ENCODE measurements around the gene ISYNA1.

The ISYNA1 gene

DNA sequence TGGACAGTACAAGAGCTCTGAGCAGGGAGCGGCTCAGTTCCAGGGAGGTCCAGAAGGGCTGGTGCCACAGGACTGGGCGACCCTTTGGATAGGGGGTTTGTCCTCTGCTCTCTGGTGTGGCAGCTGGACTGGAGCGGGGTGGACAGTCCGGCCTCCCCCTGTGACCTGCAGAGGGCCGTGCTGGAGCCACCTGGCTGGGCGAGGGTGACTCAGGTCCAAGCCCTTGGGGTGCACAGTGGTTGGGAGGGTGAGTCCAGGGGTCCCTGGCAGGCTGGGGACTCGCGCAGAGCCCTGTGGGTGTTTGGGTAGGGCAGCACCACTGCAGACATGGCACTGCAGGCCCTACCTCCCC lies 11.5 kb downstream of the ISYNA1 start:
- TF ChIP-seq, protein P1, sequence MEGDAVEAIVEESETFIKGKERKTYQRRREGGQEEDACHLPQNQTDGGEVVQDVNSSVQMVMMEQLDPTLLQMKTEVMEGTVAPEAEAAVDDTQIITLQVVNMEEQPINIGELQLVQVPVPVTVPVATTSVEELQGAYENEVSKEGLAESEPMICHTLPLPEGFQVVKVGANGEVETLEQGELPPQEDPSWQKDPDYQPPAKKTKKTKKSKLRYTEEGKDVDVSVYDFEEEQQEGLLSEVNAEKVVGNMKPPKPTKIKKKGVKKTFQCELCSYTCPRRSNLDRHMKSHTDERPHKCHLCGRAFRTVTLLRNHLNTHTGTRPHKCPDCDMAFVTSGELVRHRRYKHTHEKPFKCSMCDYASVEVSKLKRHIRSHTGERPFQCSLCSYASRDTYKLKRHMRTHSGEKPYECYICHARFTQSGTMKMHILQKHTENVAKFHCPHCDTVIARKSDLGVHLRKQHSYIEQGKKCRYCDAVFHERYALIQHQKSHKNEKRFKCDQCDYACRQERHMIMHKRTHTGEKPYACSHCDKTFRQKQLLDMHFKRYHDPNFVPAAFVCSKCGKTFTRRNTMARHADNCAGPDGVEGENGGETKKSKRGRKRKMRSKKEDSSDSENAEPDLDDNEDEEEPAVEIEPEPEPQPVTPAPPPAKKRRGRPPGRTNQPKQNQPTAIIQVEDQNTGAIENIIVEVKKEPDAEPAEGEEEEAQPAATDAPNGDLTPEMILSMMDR (IDR thresholded peaks at IDR 0.05; ENCODE audit: low read depth, low read length, missing control alignments), result no peak

DNA sequence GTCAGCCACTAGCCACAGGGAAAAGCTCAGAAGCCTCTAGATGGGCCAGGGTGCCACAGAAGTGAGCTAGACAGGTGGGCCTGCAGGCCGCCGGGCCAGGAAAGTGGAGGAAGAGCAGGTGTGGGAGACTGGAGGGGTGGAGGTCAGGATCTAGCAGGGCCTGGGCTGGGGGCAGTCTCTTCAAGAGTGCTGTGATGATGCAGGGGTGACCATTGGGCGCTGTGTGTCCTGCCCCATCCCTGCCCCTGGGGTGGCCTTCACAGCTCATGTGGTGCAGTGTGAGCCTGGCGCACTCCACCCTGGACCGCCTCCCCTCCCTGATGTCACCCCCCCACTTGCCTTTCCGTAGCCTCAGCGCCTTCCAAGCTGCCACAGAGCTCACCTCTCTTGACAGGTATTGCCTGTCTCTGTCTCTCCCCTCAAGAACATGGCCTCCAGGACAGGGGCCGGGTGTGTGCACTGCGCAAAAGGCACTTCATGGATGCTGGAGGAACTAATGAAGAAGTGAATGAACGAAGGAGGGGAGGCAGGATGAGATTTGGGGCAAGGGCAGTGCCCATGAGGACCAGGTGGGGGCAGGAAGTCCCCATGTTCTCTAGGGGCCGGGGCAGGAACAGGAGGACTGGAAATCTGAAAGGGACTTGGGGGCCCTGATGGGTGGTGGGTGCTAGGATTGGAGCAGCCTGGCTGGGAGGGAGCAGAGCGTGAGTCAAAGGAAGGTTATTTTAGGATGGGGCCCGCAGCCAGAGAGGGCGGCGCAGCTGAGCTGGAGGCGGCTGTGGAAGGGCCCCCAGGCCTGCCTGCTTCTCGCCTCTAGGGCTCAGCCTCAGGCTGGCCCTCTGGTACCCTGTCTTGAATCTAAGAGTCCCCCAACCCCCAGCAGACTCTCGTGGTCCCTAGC lies 12.2 kb downstream of the ISYNA1 start:
- DNase-seq (ENCODE audit: low read depth), result no peak
- TF ChIP-seq, protein P1 (IDR thresholded peaks at IDR 0.05; ENCODE audit: low read depth, low read length, missing control alignments), result no peak
- no peak overlapping the region for H3K4me3 ChIP-seq (ENCODE audit: low read depth, low read length)

More for the DNA sequence above, 11.5 kb downstream of the ISYNA1 start:
- DNase-seq (ENCODE audit: low read depth), result no peak
- no peak overlapping the region for H3K4me3 ChIP-seq (ENCODE audit: low read depth, low read length)

DNA sequence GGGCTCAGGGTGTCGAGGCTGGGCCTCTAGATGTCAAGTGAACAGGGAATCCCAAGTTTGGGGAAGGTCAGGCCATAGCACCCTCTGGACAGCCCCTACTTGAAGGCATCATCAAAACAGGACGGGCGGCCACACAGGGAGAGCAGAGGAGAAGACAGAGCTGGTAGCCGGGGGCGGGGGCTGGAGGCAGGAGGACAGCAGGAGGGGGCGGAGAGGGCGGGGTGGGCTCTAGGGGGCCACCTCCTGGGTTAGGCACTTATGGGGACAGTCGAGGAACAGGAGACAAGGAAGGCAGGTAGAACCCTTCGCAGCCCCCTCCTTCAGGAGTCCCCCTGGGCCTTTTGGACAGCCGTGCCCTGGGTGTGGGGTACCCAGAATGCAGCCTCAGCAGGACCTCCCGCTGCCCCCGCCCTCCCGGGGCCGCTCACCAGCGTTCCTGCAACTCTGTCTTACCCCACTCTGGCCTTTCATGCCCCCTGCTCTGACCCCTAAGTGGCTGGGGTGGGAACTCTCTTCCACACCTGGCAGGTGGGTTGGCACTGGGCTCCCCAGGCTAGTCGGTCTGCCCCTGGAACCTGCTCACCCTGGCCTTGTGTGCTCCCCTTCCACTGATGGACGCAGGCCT lies 12.9 kb downstream of the ISYNA1 start:
- TF ChIP-seq, protein P1 (IDR thresholded peaks at IDR 0.05; ENCODE audit: low read depth, low read length, missing control alignments), result no peak
- no peak for DNase-seq (ENCODE audit: low read depth)
- no peak overlapping the region for H3K4me3 ChIP-seq (ENCODE audit: low read depth, low read length)

DNA sequence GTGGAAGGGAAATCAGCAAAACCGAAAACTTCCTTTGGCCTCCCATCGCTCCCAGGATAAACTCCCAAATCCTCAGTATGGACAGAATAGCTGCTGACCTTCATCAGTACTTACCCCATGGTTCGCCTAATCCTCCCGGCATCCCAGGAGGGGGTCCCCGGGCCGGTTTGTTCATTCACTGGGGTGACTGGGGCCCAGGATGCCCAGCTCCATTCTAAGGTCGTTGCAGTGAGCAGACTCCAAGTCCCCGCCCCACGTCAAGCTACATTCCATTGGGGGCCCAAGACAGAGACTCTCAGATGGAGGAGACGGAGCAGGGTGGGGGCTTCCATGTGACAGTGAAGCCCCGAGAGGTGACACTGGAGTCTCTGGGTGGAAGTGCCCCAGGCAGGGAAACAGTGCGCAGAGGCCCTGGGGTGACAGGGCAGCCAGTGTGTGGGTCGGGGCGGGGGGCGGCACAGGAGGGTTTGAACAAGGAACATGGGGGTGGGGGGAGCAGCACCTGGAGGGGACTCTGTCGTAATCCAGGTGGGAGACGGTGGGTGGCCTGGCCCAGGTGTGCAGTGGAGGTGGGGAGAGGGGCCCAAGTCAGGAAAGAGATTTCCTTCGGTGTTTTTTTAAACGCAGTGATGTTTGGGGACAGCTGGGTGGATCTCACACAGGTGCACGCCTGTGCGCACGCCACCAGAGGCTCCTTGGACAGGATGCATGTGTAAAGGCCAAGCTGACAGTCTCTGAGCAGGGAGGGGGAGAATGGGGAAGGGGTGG lies 13.6 kb downstream of the ISYNA1 start:
- TF ChIP-seq, protein P1 (IDR thresholded peaks at IDR 0.05; ENCODE audit: low read depth, low read length, missing control alignments), result no peak
- H3K4me3 ChIP-seq (ENCODE audit: low read depth, low read length), result no peak overlapping the region
- no peak for DNase-seq (ENCODE audit: low read depth)

DNA sequence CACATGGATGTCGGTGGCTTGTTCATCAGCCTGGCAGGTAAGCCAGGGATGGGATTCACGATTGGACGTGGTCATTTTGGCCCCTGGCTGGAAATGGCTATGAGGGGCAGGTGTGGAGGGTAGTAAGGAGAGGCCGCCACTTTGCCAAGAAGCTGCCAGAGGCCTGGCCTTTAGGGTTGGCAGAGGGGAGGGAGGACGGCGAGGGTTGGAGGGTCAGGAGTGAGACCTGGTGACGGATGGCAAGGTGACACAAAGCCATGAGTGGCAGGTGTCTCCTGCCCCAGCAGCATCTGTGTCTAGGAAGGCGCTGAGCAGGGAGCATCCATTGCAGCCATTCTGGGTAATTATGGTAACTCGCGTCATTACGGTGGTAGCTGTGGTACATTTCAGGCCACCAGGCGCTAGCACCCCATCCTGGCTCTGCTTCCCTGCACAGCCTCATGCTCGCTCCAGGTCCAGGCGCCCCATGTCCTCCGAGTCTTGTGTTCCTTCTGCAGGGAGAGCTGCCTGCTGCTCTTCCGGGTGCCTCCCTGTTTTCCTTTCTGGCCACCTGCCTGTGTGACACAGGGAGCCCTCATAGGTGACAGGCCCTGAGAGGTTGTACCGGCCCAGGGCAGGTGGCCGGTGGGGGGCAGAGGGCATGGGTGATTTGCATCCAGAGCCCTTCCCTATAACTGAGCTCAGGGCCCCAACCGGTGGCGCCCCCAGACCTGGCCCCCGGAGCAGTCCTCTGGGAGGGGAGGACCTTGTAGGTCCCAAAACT lies 14.5 kb downstream of the ISYNA1 start:
- TF ChIP-seq, protein P1 (IDR thresholded peaks at IDR 0.05; ENCODE audit: low read depth, low read length, missing control alignments), result no peak
- DNase-seq (ENCODE audit: low read depth), result no peak
- H3K4me3 ChIP-seq (ENCODE audit: low read depth, low read length), result no peak overlapping the region

DNA sequence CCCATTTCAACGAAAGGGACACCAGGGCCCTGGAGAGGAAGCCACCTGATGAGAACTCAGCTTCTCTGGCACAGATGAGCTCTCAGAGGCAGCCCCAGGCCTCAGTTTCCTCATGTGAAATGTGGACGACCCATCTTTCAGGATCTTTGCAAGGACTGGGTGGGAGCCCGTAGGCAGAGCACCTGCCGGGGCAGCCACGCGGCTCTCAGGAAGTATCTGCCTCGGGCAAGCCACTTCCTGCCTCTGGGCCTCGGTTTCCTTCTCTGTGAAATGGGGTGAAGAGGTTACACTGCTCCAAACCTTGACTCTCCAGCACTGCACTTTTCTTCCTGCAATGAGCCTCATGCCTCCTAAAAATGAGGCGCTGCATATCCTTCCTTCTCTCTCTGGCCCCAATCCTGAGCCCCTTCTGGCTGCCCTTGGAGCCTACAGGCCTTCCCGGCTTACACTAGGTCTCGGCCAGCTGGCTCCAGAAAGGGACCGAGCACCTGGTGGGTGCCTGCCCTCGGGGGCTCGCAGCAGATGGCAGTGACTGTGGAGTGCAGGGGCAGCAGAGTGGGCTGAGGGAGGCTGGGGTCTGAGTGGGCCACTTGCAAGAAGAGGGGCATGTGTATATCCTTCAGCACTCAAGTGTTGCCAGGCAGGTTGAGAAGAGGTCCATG lies 15.3 kb downstream of the ISYNA1 start:
- TF ChIP-seq, protein P1 (IDR thresholded peaks at IDR 0.05; ENCODE audit: low read depth, low read length, missing control alignments), result no peak
- DNase-seq (ENCODE audit: low read depth), result no peak
- H3K4me3 ChIP-seq (ENCODE audit: low read depth, low read length), result no peak overlapping the region

Measured in GM12864 (cell line).